Measurements from ENCODE around the gene PRDM16. TPM values are rescaled to one million over a fixed set of nuclear protein-coding genes. Genes with fewer than 3 reads are reported as not detected.

Gene PRDM16
- polyA plus RNA-seq, 1 donor (not counting 4 experiments of a cell fraction or from before 2014, with no cell fraction given) = 0.05 TPM

GRCh38 chr1:3381901-3382300 is 312.9 kb downstream of the PRDM16 start:
- no peaks in the 10 kb centered on the region for H3K9me3 ChIP-seq (ENCODE audit: control insufficient read depth, low read depth, low read length)
- no peaks in the 10 kb centered on the region for H4K20me1 ChIP-seq (ENCODE audit: control insufficient read depth, extremely low read depth, insufficient read depth, low read length)
- H3K4me3 ChIP-seq (ENCODE audit: control insufficient read depth in 2 of 3, extremely low read depth in 1 of 3, insufficient read depth in 2 of 3, low read depth in 1 of 3, low read length in 3 of 3) = no peak overlapping the region
- H3K4me1 ChIP-seq (ENCODE audit: control insufficient read depth, extremely low read depth, insufficient read depth, low read length) = no peaks in the 10 kb centered on the region
- TF ChIP-seq, protein P1, sequence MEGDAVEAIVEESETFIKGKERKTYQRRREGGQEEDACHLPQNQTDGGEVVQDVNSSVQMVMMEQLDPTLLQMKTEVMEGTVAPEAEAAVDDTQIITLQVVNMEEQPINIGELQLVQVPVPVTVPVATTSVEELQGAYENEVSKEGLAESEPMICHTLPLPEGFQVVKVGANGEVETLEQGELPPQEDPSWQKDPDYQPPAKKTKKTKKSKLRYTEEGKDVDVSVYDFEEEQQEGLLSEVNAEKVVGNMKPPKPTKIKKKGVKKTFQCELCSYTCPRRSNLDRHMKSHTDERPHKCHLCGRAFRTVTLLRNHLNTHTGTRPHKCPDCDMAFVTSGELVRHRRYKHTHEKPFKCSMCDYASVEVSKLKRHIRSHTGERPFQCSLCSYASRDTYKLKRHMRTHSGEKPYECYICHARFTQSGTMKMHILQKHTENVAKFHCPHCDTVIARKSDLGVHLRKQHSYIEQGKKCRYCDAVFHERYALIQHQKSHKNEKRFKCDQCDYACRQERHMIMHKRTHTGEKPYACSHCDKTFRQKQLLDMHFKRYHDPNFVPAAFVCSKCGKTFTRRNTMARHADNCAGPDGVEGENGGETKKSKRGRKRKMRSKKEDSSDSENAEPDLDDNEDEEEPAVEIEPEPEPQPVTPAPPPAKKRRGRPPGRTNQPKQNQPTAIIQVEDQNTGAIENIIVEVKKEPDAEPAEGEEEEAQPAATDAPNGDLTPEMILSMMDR (optimal IDR thresholded peaks at IDR 0.05 in 1 of 3, IDR thresholded peaks at IDR 0.05 in 1 of 3, conservative IDR thresholded peaks at IDR 0.05 in 1 of 3; ENCODE audit: extremely low read depth in 1 of 3, insufficient read depth in 2 of 3, low read length in 3 of 3) = no peak
- TF ChIP-seq EZH2 (IDR thresholded peaks at IDR 0.05; ENCODE audit: low read length) = no peak
- H3K27ac ChIP-seq (ENCODE audit: control insufficient read depth, insufficient read depth, low read length) = no peak overlapping the region
- dilution Hi-C loops (cut with MboI; ENCODE audit: extremely low pct_ligation_motif_present, low sequenced_read_pairs) = no loop called here
- H3K36me3 ChIP-seq (ENCODE audit: control insufficient read depth in 2 of 2, extremely low read depth in 1 of 2, insufficient read depth in 2 of 2, low read length in 2 of 2) = no peaks in the 10 kb centered on the region
- DNase-seq (ENCODE audit: low read depth, low spot score) (no peak), FAIRE-seq (no peak)
- H3K9me1 ChIP-seq (ENCODE audit: control insufficient read depth, extremely low read depth, insufficient read depth, low read length) = no peaks in the 10 kb centered on the region
- H3K9ac ChIP-seq (ENCODE audit: control insufficient read depth, extremely low read depth, insufficient read depth, low read length) = no peak overlapping the region
- no peaks in the 10 kb centered on the region for H3K79me2 ChIP-seq (ENCODE audit: control insufficient read depth, insufficient read depth, low read length)
- no peaks in the 10 kb centered on the region for H3K27me3 ChIP-seq (ENCODE audit: control insufficient read depth, extremely low read depth, insufficient read depth, low read length)
- H2AFZ ChIP-seq (ENCODE audit: control insufficient read depth, low read length) = no peak overlapping the region
- H3K4me2 ChIP-seq (ENCODE audit: control insufficient read depth, extremely low read depth, insufficient read depth, low read depth, low read length) = no peak overlapping the region

GRCh38 chr1:3382326-3383057 is 313.5 kb downstream of the PRDM16 start:
- no peak overlapping the region for H3K4me2 ChIP-seq (ENCODE audit: control insufficient read depth, extremely low read depth, insufficient read depth, low read depth, low read length)
- no peaks in the 10 kb centered on the region for H3K79me2 ChIP-seq (ENCODE audit: control insufficient read depth, insufficient read depth, low read length)
- DNase-seq (ENCODE audit: low read depth, low spot score) (no peak), FAIRE-seq (no peak)
- peaks cover 5% of the 10 kb centered on the region for H3K27me3 ChIP-seq (ENCODE audit: control insufficient read depth, extremely low read depth, insufficient read depth, low read length)
- H4K20me1 ChIP-seq (ENCODE audit: control insufficient read depth, extremely low read depth, insufficient read depth, low read length) = no peaks in the 10 kb centered on the region
- dilution Hi-C loops (cut with MboI; ENCODE audit: extremely low pct_ligation_motif_present, low sequenced_read_pairs) = no loop called here
- no peak overlapping the region for H3K27ac ChIP-seq (ENCODE audit: control insufficient read depth, insufficient read depth, low read length)
- H3K9me1 ChIP-seq (ENCODE audit: control insufficient read depth, extremely low read depth, insufficient read depth, low read length) = no peaks in the 10 kb centered on the region
- no peaks in the 10 kb centered on the region for H3K4me1 ChIP-seq (ENCODE audit: control insufficient read depth, extremely low read depth, insufficient read depth, low read length)
- no peak overlapping the region for H3K4me3 ChIP-seq (ENCODE audit: control insufficient read depth in 2 of 3, extremely low read depth in 1 of 3, insufficient read depth in 2 of 3, low read depth in 1 of 3, low read length in 3 of 3)
- H3K36me3 ChIP-seq (ENCODE audit: control insufficient read depth in 2 of 2, extremely low read depth in 1 of 2, insufficient read depth in 2 of 2, low read length in 2 of 2) = no peaks in the 10 kb centered on the region
- H3K9ac ChIP-seq (ENCODE audit: control insufficient read depth, extremely low read depth, insufficient read depth, low read length) = no peak overlapping the region
- no peak overlapping the region for H2AFZ ChIP-seq (ENCODE audit: control insufficient read depth, low read length)
- no peak for TF ChIP-seq EZH2 (IDR thresholded peaks at IDR 0.05; ENCODE audit: low read length)
- TF ChIP-seq, protein P1 (optimal IDR thresholded peaks at IDR 0.05 in 1 of 3, IDR thresholded peaks at IDR 0.05 in 1 of 3, conservative IDR thresholded peaks at IDR 0.05 in 1 of 3; ENCODE audit: extremely low read depth in 1 of 3, insufficient read depth in 2 of 3, low read length in 3 of 3) = no peak
- no peaks in the 10 kb centered on the region for H3K9me3 ChIP-seq (ENCODE audit: control insufficient read depth, low read depth, low read length)
